Body of pancreas (tissue), 4 donors: ENCODE data around the gene DZIP1. TPM values are rescaled to one million over a fixed set of nuclear protein-coding genes. Genes with fewer than 3 reads are reported as not detected.
"Not testable (repeated sequence)": the region's sequence is repeated elsewhere in the genome, so short reads cannot be mapped to it uniquely, and the experiment has no call there.

Source experiments
- ATAC-seq: fragments of 150-250 bp; one replicate; pipeline ENCODE4 v1.9.1; 2016
- DNase-seq, 4 donors: peaks; one replicate each; pipeline ENCODE4 v3.0.0-alpha.2; 2019
- H3K27ac ChIP-seq, 4 donors: fragments of 200-600 bp; sonication (generic); 1 replicate in 3 of 4; 2 replicates in 1 of 4; pipeline versions ENCODE4 v1.5.1 to v1.6.1; 2016 to 2019; ENCODE audit warnings: mild to moderate bottlenecking in 1 of 4, mixed read lengths in 1 of 4, moderate library complexity in 1 of 4
- H3K27me3 ChIP-seq, 2 donors: fragments of 200-600 bp; sonication (generic); one replicate each; pipeline ENCODE4 v1.6.0; 2016; ENCODE audit warnings: mild to moderate bottlenecking in 1 of 2
- H3K36me3 ChIP-seq, 2 donors: fragments of 200-600 bp; sonication (generic); replicated peaks in 1 of 2; 2 replicates each; pipeline ENCODE4 v1.5.1; 2016; ENCODE audit warnings: low read depth in 2 of 2; ENCODE audit not compliant: insufficient read depth in 1 of 2
- H3K4me1 ChIP-seq: fragments of 200-600 bp; sonication (generic); one replicate; pipeline ENCODE4 v1.6.0; 2016
- H3K4me3 ChIP-seq, 2 donors: fragments of 200-600 bp; sonication (generic); 1 replicate in 1 of 2; 2 replicates in 1 of 2; pipeline ENCODE4 v1.5.1; 2016 to 2019
- H3K9me3 ChIP-seq, 3 donors: fragments of 200-600 bp; sonication (generic); 1 replicate in 2 of 3; 2 replicates in 1 of 3; pipeline ENCODE4 v1.5.1; 2016
- POLR2A ChIP-seq, 3 donors: fragments of 450-650 bp; IDR thresholded peaks; one replicate each; pipeline ENCODE4 v1.6.1; 2016; ENCODE audit warnings: antibody characterized with exemption in 3 of 3, mild to moderate bottlenecking in 2 of 3
- WGBS, 2 donors: methylation state at CpG; one replicate each; pipeline ENCODE4 v1.1.5; 2017; 5-methylcytosine and 5-hydroxymethylcytosine counted together
- intact Hi-C: fragments of 100-400 bp; cut with DNase I; formaldehyde crosslinking; loops from one replicate; pipeline ENCODE4 v1.15.1; 2023
- total RNA-seq, 2 donors: library from RNA; depleted of rRNA; stranded (reverse); fragments of >200 nt; gene quantifications; one replicate each; pipeline ENCODE4 v1.1.0, GENCODE V29; 2016
- TF ChIP-seq, protein P1 (sequence below), 7 experiments: fragments of 450-650 bp in 4 of 7; fragments of 200-600 bp in 3 of 7; sonication (generic) in 3 of 7; IDR thresholded peaks; one replicate each; pipeline ENCODE4 v1.5.1; 2016 to 2019; ENCODE audit warnings: antibody characterized with exemption in 7 of 7

DZIP1 gene, protein sequence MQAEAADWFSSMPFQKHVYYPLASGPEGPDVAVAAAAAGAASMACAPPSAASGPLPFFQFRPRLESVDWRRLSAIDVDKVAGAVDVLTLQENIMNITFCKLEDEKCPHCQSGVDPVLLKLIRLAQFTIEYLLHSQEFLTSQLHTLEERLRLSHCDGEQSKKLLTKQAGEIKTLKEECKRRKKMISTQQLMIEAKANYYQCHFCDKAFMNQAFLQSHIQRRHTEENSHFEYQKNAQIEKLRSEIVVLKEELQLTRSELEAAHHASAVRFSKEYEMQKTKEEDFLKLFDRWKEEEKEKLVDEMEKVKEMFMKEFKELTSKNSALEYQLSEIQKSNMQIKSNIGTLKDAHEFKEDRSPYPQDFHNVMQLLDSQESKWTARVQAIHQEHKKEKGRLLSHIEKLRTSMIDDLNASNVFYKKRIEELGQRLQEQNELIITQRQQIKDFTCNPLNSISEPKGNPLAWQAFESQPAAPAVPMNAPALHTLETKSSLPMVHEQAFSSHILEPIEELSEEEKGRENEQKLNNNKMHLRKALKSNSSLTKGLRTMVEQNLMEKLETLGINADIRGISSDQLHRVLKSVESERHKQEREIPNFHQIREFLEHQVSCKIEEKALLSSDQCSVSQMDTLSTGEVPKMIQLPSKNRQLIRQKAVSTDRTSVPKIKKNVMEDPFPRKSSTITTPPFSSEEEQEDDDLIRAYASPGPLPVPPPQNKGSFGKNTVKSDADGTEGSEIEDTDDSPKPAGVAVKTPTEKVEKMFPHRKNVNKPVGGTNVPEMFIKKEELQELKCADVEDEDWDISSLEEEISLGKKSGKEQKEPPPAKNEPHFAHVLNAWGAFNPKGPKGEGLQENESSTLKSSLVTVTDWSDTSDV
- total RNA-seq, result 10 to 100 TPM; 17.5 to 42.0 TPM

DNA sequence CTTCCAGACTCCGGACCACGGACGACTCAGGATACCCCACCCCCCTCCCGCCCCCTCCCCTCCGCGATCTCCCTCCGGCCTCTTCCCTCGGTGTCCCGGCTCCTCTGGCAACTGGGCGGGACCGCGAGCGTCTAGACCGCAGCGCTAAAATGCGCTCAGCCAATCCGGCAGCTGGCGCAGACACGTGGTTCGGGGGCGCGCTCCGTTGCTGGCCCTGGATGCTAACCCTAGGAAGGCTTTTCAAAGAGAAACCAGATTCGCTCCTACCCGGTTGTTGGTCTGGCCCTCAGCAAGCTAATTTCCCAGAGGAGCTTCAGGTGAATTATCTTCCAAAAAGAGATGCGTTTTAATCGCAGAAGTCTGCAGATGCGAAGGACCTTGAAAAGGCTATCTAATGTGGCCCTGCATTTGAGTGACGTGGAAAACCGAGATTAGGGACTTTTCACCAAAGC, at the start of gene DZIP1:
Gene DZIP1 (minus strand): TSS at position 106 of the 452 bp plus-strand sequence. CDS start 2,677 bp downstream, outside the sequence.
- intact Hi-C loops, result no loop called here
- H3K9me3 ChIP-seq, result no peaks in the 10 kb centered on the region
- H3K27ac ChIP-seq, result peak within 1 kb of the TSS; percentile 25 to 83 (median 57)
- peak; percentile 74 to 82 (median 79) for DNase-seq
- H3K36me3 ChIP-seq, result no peaks in the 10 kb centered on the region
- H3K27me3 ChIP-seq, result no peaks in the 10 kb centered on the region
- TF ChIP-seq, protein P1, sequence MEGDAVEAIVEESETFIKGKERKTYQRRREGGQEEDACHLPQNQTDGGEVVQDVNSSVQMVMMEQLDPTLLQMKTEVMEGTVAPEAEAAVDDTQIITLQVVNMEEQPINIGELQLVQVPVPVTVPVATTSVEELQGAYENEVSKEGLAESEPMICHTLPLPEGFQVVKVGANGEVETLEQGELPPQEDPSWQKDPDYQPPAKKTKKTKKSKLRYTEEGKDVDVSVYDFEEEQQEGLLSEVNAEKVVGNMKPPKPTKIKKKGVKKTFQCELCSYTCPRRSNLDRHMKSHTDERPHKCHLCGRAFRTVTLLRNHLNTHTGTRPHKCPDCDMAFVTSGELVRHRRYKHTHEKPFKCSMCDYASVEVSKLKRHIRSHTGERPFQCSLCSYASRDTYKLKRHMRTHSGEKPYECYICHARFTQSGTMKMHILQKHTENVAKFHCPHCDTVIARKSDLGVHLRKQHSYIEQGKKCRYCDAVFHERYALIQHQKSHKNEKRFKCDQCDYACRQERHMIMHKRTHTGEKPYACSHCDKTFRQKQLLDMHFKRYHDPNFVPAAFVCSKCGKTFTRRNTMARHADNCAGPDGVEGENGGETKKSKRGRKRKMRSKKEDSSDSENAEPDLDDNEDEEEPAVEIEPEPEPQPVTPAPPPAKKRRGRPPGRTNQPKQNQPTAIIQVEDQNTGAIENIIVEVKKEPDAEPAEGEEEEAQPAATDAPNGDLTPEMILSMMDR (IDR thresholded peaks at IDR 0.05), result no peak
- TF ChIP-seq POLR2A (IDR thresholded peaks at IDR 0.05), result peak; percentile 6 to 66 (median 62)
- H3K4me3 ChIP-seq, result peak within 1 kb of the TSS; percentile 18 to 61
- peaks cover 24% of the 10 kb centered on the region for H3K4me1 ChIP-seq
- 0 to 2% methylated on average over 9 to 30 of the region's 30 CpGs for WGBS, 2 donors
- peak; percentile 92 for ATAC-seq

DNA sequence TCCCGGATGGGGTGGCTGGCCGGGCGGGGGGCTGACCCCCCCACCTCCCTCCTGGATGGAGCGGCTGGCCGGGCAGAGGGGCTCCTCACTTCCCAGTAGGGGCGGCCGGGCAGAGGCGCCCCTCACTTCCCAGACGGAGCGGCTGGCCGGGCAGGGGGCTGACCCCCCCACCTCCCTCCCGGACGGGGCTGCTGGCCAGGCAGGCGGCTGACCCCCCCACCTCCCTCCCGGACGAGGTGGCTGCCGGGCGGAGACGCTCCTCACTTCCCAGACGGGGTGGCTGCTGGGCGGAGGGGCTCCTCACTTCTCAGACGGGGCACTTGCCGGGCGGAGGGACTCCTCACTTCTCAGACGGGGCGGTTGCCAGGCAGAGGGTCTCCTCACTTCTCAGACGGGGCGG, 46.5 kb upstream of the DZIP1 start:
- DNase-seq, H3K27me3 ChIP-seq, intact Hi-C loops, H3K4me3 ChIP-seq, H3K9me3 ChIP-seq, H3K36me3 ChIP-seq, H3K27ac ChIP-seq, ATAC-seq: not testable (repeated sequence)
- H3K4me1 ChIP-seq, result peaks cover 19% of the 10 kb centered on the region
- 100% methylated on average over 13 of the region's 28 CpGs; no CpG with 5 or more reads in 1 of the 2 donors for WGBS, 2 donors

DNA sequence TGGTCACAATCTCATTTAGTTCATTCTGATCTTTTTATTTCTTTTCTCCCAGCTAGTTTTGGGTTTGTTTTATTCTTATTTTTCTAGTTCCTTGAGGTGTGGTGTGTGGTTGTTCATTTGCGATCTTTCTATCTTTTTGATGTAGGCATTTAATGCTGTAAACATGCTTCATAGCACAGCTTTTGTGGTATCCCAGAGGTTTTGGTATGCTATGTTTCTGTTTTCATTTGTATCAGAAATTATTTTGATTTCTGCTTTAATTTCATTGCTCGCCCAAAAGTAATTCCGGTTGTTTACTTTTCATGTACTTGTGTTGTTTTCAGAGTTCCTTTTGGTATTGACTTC, 45.0 kb upstream of the DZIP1 start:
- H3K36me3 ChIP-seq, result no peaks in the 10 kb centered on the region
- DNase-seq (no peak), ATAC-seq (no peak)
- no peaks in the 10 kb centered on the region for H3K27me3 ChIP-seq
- 85 to 88% methylated on average over 3 of the region's 3 CpGs for WGBS, 2 donors
- no peak overlapping the region for H3K27ac ChIP-seq
- TF ChIP-seq POLR2A (IDR thresholded peaks at IDR 0.05), result no peak
- no peaks in the 10 kb centered on the region for H3K9me3 ChIP-seq
- intact Hi-C loops, result no loop called here
- H3K4me1 ChIP-seq, result peaks cover 29% of the 10 kb centered on the region
- H3K4me3 ChIP-seq, result no peak overlapping the region

DNA sequence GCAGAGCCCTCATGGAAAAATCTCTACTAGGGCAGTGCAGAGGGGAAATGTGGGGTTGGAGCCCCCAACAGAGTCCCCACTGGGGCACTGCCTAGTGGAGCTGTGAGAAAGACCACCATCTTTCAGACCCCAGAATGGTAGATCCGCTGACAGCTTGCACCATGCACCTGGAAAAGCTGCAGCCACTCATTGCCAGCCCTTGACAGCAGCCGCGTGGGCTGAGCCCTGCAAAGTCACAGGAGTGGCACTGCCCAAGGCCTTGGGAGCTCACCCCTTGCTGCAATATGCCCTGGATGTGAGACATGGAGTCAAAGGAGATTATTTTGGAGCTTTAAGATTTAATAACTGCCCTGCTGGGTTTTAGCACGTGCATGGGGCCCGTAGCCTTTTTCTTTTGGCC, 40.5 kb upstream of the DZIP1 start:
- WGBS, 2 donors, result 64 to 73% methylated on average over 5 of the region's 5 CpGs
- H3K9me3 ChIP-seq, H3K27me3 ChIP-seq, H3K4me3 ChIP-seq, H3K36me3 ChIP-seq, intact Hi-C loops, H3K27ac ChIP-seq: not testable (repeated sequence)
- H3K4me1 ChIP-seq, result peaks cover 71% of the 10 kb centered on the region
- DNase-seq (peak in 2 of 4 donors; percentile 25 to 37), ATAC-seq (peak; percentile 52)

DNA sequence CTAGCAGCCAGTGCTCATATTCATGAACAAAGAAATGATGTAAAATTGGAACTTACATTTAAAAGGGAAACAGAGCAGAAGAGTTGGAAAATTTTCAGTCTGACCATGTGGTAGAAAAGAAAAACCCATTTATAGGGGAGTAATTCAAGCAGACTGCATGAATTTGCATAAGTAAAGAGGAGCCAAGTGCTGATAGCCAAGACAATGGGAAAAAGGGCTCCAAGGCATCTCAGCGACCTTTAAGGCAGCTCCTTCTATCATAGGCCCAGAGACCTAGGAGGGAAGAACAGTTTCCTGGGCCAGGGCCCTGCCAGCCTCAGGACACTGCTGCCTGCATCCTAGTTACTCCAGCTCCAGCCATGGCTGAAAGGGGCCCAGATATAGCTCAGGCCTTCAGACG, 39.9 kb upstream of the DZIP1 start:
- TF ChIP-seq, protein P1 (IDR thresholded peaks at IDR 0.05), result no peak
- TF ChIP-seq POLR2A (IDR thresholded peaks at IDR 0.05), result no peak
- no peak overlapping the region for H3K27ac ChIP-seq
- DNase-seq, result no peak
- H3K36me3 ChIP-seq, result no peaks in the 10 kb centered on the region
- H3K4me1 ChIP-seq, result peaks cover 72% of the 10 kb centered on the region
- no peaks in the 10 kb centered on the region for H3K9me3 ChIP-seq
- no peaks in the 10 kb centered on the region for H3K27me3 ChIP-seq
- no peak overlapping the region for H3K4me3 ChIP-seq
- 50 to 55% methylated on average over 2 of the region's 2 CpGs for WGBS, 2 donors
- intact Hi-C loops, result no loop called here
- no peak for ATAC-seq

DNA sequence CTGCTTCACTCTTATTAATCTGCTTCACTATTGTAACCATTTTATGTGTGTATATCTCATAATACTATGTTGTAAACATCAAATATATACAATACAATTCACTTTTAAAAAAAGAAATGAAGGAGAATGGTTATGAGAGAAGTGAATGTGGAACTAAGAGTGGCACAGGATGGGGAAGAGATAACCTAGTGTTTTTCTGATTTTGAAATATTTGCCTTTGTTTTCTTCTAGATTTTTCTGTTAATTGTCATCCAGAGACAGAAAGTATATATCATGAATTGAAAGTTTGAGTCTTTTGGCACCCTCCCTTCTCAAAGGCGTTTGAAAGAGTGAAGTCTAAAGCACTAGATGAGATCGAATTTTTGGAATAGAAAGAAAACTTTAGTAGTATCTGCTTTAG, 35.2 kb upstream of the DZIP1 start:
- intact Hi-C loops, result no loop called here
- H3K4me1 ChIP-seq, result peaks cover 75% of the 10 kb centered on the region

More for the DNA sequence above, 35.2 kb upstream of the DZIP1 start:
- 12 to 14% methylated on average over 2 of the region's 2 CpGs for WGBS, 2 donors
- TF ChIP-seq POLR2A (IDR thresholded peaks at IDR 0.05), result no peak
- Histone ChIP-seq H3K36me3 (no peaks in the 10 kb centered on the region), H3K4me3 (no peak overlapping the region), H3K9me3 (no peaks in the 10 kb centered on the region), H3K27me3 (no peaks in the 10 kb centered on the region), H3K27ac (peak overlapping the region in 1 of 4 donors; percentile 49)
- DNase-seq (no peak), ATAC-seq (no peak)
